CD4-positive, alpha-beta T cell treated with Interleukin-17A for 4 hours (primary cell): ENCODE results near the gene SSBP3.
A peak's percentile ranks its signal among the peaks of the same experiment; 100 is the strongest.
"Not testable (repeated sequence)": the region's sequence is repeated elsewhere in the genome, so short reads cannot be mapped to it uniquely, and the experiment has no call there.

ENCODE experiments used
- DNase-seq: peaks from one replicate; pipeline ENCODE4 v3.0.0-alpha.2; 2020; ENCODE audit warnings: mixed read lengths

SSBP3 gene

GRCh38 chr1:54347955-54348699 is 58.1 kb downstream of the SSBP3 start:
- DNase-seq = no peak

DNA sequence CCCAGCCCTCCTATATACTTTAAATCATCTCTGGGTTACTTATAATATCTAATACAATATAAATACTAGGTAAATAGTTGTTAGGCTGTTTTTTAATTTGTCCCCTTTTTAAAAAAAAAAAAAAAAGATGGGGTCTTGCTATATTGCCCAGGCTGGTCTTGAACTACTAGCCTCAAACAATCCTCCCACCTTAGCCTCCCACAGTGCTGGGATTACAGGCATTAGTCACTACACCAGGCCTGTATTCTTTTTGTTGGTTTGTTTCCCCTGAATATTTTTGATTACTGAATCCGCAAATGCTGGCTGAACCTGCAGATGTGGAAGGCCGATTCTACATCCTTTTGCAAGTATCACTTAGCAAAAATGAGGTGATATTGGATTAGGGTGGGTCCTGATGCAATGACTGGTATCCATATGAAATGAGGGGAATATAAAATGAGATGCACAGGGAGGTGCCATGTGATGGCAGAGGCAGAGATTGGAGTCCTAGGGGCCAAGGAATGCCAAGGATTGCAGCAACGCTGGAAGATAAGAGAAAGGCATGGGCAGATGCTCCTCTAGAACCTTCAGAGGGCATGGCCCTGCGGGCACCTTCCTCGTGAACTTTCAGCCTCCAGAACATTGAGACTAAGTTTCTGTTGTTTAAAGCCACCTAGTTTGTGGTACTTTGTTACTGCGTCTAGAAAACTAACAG is 58.8 kb downstream of the SSBP3 start:
- no peak for DNase-seq

GRCh38 chr1:54345548-54345947 is 60.6 kb downstream of the SSBP3 start:
- not testable (repeated sequence) for DNase-seq

- DNase-seq = no peak
Observed at GRCh38 chr1:54345116-54345515, 61.1 kb downstream of the SSBP3 start.

DNA sequence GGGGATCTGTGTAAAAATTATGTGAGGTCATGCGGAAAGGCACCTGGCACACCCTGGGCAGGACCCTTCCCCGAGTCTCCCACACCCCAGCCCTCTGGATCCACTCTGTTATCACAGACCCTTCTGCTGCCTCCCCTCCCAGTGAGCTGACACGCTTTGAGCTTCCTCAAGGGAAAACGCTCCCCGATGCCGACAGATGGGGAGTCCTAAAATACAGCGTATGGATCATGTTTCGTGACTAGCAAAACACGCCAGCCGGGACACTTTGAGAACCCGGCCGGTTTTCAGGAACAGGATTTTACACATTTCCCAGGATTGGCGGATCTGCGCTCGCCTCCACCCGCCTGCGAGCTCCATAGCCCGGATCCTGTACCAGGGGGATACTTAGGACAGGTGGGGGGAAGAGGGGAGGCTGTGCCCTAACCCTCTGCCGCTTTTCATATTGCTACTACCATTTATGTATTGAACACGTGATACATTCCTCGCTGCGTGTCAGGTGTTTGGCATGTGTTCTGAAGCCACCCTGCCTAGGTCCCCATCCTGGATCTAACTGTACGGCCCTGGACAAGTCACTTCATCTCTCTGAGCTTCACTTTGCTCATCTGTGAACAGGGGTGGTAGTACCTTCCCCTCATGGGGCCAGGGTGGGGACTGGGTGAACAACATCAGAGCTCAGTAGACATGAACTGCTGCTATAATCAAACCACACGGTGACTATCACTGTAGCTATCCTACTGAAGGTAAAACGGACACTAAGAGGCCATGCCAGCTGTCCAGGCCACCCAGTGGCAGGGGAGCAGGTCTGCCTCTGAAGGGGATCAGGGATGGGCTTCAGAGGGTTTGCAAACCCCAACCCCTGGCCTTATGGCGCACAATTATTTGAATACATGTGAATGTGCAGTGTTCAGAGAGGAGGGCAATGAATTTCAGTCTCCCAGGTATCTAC is 63.2 kb downstream of the SSBP3 start:
- DNase-seq = no peak

DNA sequence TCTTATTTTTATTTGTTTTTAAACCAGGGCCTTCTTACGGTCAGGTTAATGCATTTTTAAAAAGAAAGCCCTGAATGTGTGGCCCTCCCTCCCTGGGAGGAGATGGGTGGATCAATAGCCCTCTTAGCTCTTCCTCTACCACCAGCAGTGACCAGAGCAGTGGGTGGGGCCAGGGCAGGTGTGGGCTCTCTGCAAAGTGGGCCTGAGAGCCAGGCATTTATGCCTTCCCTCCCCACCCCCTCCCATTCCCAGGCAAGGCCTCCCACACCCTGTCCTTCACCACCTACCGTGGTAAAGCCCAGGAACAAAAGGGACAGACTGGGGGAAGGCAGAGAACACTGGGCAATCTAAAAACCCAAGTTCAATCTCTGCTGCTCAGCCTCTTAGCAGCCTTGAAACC is 63.9 kb downstream of the SSBP3 start:
- no peak for DNase-seq

GRCh38 chr1:54341763-54342162 is 64.4 kb downstream of the SSBP3 start:
- no peak for DNase-seq

GRCh38 chr1:54340878-54341277 is 65.3 kb downstream of the SSBP3 start:
- no peak for DNase-seq

- DNase-seq = no peak
Observed at GRCh38 chr1:54340434-54340833, 65.8 kb downstream of the SSBP3 start.

GRCh38 chr1:54339126-54339525 is 67.1 kb downstream of the SSBP3 start:
- no peak for DNase-seq

GRCh38 chr1:54338464-54338863 is 67.7 kb downstream of the SSBP3 start:
- no peak for DNase-seq

GRCh38 chr1:54337928-54338327 is 68.3 kb downstream of the SSBP3 start:
- peak; percentile 37 for DNase-seq

- no peak for DNase-seq
Observed at GRCh38 chr1:54337034-54337433, 69.2 kb downstream of the SSBP3 start.

DNA sequence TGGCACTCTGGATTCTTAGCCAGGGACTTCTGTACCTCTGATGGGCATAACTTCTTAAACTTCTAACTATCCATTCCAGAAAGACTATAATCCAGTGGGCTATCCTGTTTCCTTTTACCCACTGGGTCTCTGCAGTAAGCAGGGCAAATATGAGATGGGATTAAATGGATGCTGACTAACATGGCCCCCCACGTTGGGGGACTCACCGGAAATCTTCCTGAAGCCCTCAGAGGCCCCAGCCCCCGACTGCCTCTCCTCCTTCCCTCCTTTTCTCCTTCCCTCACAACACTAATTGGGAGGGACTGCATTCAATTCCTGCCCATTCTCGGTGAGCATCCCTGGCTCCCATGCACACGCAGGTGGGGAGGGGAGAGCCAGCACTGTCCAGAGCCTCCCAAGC is 70.1 kb downstream of the SSBP3 start:
- no peak for DNase-seq

- no peak for DNase-seq
Observed at GRCh38 chr1:54335755-54336108, 70.5 kb downstream of the SSBP3 start.

DNA sequence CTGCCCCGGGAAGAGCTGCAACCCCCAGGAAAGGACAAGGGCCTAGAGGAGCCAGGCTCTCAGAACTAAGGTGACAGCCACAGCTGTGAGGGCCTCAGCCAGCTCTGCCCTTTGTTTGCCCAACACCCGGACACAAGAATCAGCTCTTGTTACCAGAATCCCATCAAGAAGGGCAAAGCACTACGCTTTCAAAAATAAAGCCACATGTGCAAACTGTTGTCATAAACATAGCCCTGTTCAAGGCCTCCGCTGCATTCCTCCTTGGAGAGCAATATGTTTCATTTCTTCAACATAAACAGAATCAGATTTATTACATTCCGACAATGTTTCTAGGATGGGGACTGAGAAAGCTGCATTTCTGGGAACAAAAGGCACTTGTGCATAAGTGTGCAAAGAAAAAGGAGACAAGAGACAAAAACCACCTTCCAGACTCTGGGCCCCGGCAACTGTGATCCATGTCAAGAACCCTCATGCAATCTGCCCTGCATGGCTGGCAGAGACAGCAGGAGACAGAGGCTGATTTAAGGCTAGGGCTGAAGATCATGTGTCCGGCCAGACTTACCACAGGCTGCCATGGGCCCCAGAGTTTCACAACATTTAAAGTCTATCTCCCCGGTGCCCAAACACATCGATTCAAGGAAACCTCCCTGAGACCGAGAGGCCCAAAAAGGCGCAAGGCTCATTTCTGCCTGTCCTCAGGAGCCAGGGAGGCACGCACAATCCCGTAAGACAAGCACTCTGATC is 71.0 kb downstream of the SSBP3 start:
- DNase-seq = no peak

DNA sequence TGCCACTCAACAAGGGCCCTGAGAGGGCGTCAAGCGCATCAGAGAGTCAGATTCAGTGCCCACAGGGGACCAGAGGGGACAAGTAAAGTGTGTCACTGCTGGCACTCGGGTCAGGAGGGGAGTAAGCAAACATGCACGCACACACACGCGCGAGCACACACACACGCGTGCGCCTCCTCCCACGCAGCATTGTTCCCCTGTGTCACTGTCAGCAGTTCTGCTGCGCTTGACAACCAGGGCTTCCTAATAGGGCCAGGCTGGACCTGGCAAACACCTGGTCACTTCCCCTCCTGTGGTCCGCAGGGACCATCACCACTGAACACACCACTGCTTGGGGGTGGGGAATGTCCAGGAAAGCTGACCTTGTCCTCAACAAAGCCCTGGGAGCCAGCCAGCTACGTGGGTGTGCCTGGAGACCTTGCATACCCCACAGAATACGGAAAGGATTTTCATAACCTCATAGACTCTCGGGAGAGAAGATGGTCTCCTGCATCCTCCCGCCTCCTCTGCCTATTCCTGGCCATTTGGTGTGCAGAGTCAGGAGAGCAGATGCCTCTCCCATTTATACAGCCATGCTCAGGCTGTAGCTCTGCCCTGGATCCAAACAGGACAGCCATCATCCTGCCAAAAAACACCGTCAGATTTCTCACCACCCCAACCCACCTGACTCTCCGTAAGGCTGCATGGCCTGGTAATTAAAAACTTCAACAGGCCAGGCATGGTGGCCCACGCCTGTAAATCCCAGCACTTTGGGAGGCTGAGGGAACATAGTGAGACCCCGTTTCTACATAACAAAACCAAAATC is 73.2 kb downstream of the SSBP3 start:
- no peak for DNase-seq

DNA sequence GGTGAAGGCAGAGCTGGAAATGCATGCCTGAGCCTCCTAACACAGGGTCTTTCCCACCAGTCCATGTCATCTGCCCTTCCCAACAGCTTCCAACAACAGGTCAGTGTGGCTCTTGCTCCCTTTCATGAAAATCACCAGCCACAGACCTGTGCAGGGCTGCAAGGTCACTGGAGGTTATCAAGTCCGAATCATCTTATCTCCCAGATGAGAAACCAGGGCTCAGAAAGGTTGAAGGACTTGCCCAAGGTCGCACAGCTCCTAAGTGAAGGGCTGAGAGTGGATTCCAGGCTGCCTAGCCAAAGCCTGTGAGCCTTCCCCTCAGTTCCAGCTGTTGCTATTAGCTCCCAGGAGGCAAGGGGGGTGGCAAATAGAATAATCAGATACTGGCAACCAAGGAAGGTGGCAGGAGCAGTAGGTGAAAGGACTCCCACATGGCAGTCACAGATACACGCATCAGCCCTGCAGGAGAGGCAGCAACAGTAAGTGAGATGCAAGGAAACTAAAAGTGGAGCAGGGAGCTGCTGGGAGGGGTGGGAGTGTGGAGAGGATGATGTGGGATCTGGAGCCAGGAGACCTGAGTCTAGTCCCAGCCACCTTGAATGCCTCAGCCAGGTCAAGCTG is 74.2 kb downstream of the SSBP3 start:
- DNase-seq = no peak

- no peak for DNase-seq
Observed at GRCh38 chr1:54331091-54331772, 75.0 kb downstream of the SSBP3 start.

DNA sequence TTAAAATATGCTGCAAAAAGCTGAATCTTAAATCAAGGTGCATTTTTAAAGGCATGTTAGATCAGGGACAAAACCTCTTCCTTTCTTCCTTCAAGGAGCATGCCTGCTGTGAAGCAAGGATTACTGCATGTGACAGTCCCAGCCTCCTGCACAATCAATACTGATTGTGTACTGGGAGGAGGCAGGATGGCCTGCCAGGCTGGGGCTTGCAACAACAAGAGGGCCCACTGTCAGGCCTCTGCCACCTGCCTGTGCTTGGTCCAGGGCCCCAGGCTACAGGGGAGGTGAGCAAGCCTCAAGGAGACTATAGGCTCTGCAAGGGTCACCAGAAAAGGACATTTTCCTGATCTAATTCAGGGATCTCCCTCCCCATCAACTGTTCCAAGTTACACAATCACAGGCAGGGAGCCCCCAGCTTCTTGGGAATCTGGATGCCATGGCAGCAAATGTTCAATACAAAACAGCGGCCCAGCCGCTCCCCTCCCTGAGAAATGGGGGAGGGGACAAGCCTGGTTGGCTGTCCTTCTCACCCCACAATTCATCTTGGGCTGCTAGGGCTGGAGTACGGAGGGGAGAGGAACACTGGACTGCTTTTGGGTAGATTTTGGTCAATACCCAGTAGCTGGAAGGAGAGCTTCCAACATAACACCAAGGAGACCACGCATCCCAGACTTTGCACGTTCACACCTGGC is 76.7 kb downstream of the SSBP3 start:
- DNase-seq = no peak
